H1 (cell line): Measurements from ENCODE around the gene GULP1. TPM values are rescaled to one million over a fixed set of nuclear protein-coding genes. Genes with fewer than 3 reads are reported as not detected.

Experiments
- CTCF ChIA-PET: fragments of 300-600 bp; sonication (Branson Sonifier 250); formaldehyde crosslinking; loops from one replicate; lab custom pipeline; 2021; ENCODE audit not compliant: partially characterized antibody; lab: Charles Lee
- POLR2A ChIA-PET: fragments of 300-600 bp; sonication (Branson Sonifier 250); formaldehyde crosslinking; loops from one replicate; lab custom pipeline; 2021; ENCODE audit warnings: inconsistent platforms; ENCODE audit not compliant: partially characterized antibody; lab: Charles Lee
- DNase-seq, 2 experiments: peaks; one replicate each; pipeline versions ENCODE4 v3.0.0 to v3.0.0-alpha.2; 2010 to 2022; ENCODE audit warnings: low spot score in 2 of 2, low read depth in 1 of 2, mixed read lengths in 1 of 2
- FAIRE-seq: peaks from 2 replicates; lab custom pipeline; 2011; peaks lifted over from hg19 to GRCh38; lab: Jason Lieb, UNC
- H2AFZ ChIP-seq: 2 replicates; pipeline ENCODE4 v1.8.1; 2012; ENCODE audit warnings: low read length, inconsistent platforms
- H2AK5ac ChIP-seq: 2 replicates; pipeline ENCODE4 v1.6.1; 2013; ENCODE audit warnings: low read depth, low read length
- H2BK120ac ChIP-seq: replicated peaks from 2 replicates; pipeline ENCODE3; 2013; ENCODE audit warnings: low read depth, low read length, inconsistent platforms
- H2BK12ac ChIP-seq: 2 replicates; pipeline ENCODE4 v1.6.1; 2013; ENCODE audit warnings: low read depth, low read length
- H2BK15ac ChIP-seq: 2 replicates; pipeline ENCODE4 v1.6.1; 2013; ENCODE audit warnings: low read length
- H2BK20ac ChIP-seq: 2 replicates; pipeline ENCODE4 v1.6.1; 2013; ENCODE audit warnings: low read length
- H2BK5ac ChIP-seq: 2 replicates; pipeline ENCODE4 v1.6.1; 2013; ENCODE audit warnings: low read depth, low read length
- H3K14ac ChIP-seq: 2 replicates; pipeline ENCODE4 v1.6.1; 2013; ENCODE audit warnings: inconsistent platforms; ENCODE audit not compliant: insufficient read length
- H3K18ac ChIP-seq: 2 replicates; pipeline ENCODE4 v1.6.1; 2013; ENCODE audit warnings: low read length; ENCODE audit errors: extremely low read depth
- H3K23ac ChIP-seq: 2 replicates; pipeline ENCODE4 v1.6.1; 2013; ENCODE audit warnings: inconsistent platforms; ENCODE audit not compliant: insufficient read length
- H3K23me2 ChIP-seq: 2 replicates; pipeline ENCODE4 v1.6.1; 2013; ENCODE audit warnings: low read depth, low read length
- H3K27ac ChIP-seq: 2 replicates; pipeline ENCODE4 v1.6.1; 2011; ENCODE audit warnings: low read depth, low read length, inconsistent platforms
- H3K27me3 ChIP-seq, 4 experiments: replicated peaks in 1 of 4; 1 replicate in 1 of 4; 2 replicates in 3 of 4; pipeline versions ENCODE4 v1.6.1 to v1.8.1; 2011 to 2013; ENCODE audit warnings: low read length in 3 of 4, mild to moderate bottlenecking in 3 of 4, inconsistent platforms in 2 of 4, mixed read lengths in 2 of 4, moderate library complexity in 1 of 4; ENCODE audit not compliant: control insufficient read depth in 3 of 4, insufficient read depth in 3 of 4; ENCODE audit errors: extremely low read depth in 1 of 4
- H3K36me3 ChIP-seq, 4 experiments: 2 replicates each; pipeline versions ENCODE4 v1.6.1 to v1.8.1; 2011 to 2013; ENCODE audit warnings: mild to moderate bottlenecking in 4 of 4, low read length in 3 of 4, moderate library complexity in 2 of 4, control low read depth in 1 of 4, inconsistent platforms in 1 of 4; ENCODE audit not compliant: insufficient read depth in 4 of 4, control insufficient read depth in 2 of 4
- H3K4ac ChIP-seq: replicated peaks from 2 replicates; pipeline ENCODE3; 2013; ENCODE audit warnings: low read length, low read depth, mixed read lengths, inconsistent platforms; ENCODE audit not compliant: insufficient read length
- H3K4me1 ChIP-seq, 4 experiments: replicated peaks in 1 of 4; 1 replicate in 1 of 4; 2 replicates in 3 of 4; pipeline versions ENCODE4 v1.6.1 to v1.8.1; 2011 to 2013; ENCODE audit warnings: low read length in 3 of 4, inconsistent platforms in 2 of 4, mixed read lengths in 1 of 4; ENCODE audit not compliant: insufficient read depth in 4 of 4, control insufficient read depth in 3 of 4
- H3K4me2 ChIP-seq, 2 experiments: 2 replicates each; pipeline versions ENCODE4 v1.6.1 to v1.8.1; 2011 to 2013; ENCODE audit warnings: low read depth in 2 of 2, low read length in 2 of 2, control low read depth in 1 of 2, inconsistent platforms in 1 of 2, mild to moderate bottlenecking in 1 of 2; ENCODE audit not compliant: insufficient read depth in 1 of 2
- H3K4me3 ChIP-seq, 4 experiments: fragments of 200-600, 300-600 bp in 1 of 4; sonication (generic), shearing (Covaris generic), sonication (Bioruptor Twin) in 1 of 4; 2 replicates each; pipeline versions ENCODE4 v1.5.1 to v1.8.1; 2011 to 2016; ENCODE audit warnings: low read length in 4 of 4, low read depth in 3 of 4, control low read depth in 2 of 4, inconsistent platforms in 2 of 4, mild to moderate bottlenecking in 2 of 4, mixed read lengths in 1 of 4, moderate library complexity in 1 of 4; ENCODE audit not compliant: insufficient read depth in 2 of 4; ENCODE audit errors: extremely low read depth in 1 of 4
- H3K56ac ChIP-seq: replicated peaks from 2 replicates; pipeline ENCODE3; 2013; ENCODE audit warnings: low read depth, mild to moderate bottlenecking, mixed read lengths, low read length, inconsistent platforms; ENCODE audit not compliant: insufficient read length
- H3K79me1 ChIP-seq: 2 replicates; pipeline ENCODE4 v1.6.1; 2013; ENCODE audit warnings: low read depth, low read length, control low read depth
- H3K79me2 ChIP-seq, 2 experiments: 2 replicates each; pipeline versions ENCODE4 v1.6.1 to v1.8.1; 2012 to 2013; ENCODE audit warnings: low read length in 2 of 2, mild to moderate bottlenecking in 2 of 2, inconsistent platforms in 1 of 2; ENCODE audit not compliant: insufficient read depth in 2 of 2, control insufficient read depth in 1 of 2
- H3K9ac ChIP-seq, 4 experiments: replicated peaks in 1 of 4; 1 replicate in 1 of 4; 2 replicates in 3 of 4; pipeline versions ENCODE4 v1.6.1 to v1.8.1; 2011 to 2013; ENCODE audit warnings: low read depth in 3 of 4, low read length in 3 of 4, control low read depth in 2 of 4, mild to moderate bottlenecking in 2 of 4, moderate library complexity in 2 of 4, inconsistent platforms in 1 of 4; ENCODE audit errors: extremely low read depth in 1 of 4
- H3K9me3 ChIP-seq, 2 experiments: 2 replicates each; pipeline versions ENCODE4 v1.6.1 to v1.8.1; 2012 to 2013; ENCODE audit warnings: mild to moderate bottlenecking in 2 of 2, moderate library complexity in 2 of 2, control low read depth in 1 of 2, inconsistent platforms in 1 of 2, low read depth in 1 of 2, low read length in 1 of 2, mixed read lengths in 1 of 2; ENCODE audit not compliant: insufficient read depth in 2 of 2
- H4K20me1 ChIP-seq, 2 experiments: replicated peaks in 1 of 2; 2 replicates each; pipeline versions ENCODE3 to v1.8.1; 2011 to 2013; ENCODE audit warnings: inconsistent platforms in 2 of 2, low read length in 2 of 2, mild to moderate bottlenecking in 1 of 2; ENCODE audit not compliant: insufficient read depth in 2 of 2, control insufficient read depth in 1 of 2
- H4K5ac ChIP-seq: 2 replicates; pipeline ENCODE4 v1.6.1; 2013; ENCODE audit warnings: low read length, low read depth, mixed read lengths, inconsistent platforms; ENCODE audit not compliant: insufficient read length
- H4K8ac ChIP-seq: 2 replicates; pipeline ENCODE4 v1.8.0; 2013; ENCODE audit warnings: mild to moderate bottlenecking, moderate library complexity, low read length, inconsistent platforms; ENCODE audit not compliant: insufficient read depth; ENCODE audit errors: extremely low read depth
- H4K91ac ChIP-seq: replicated peaks from 2 replicates; pipeline ENCODE3; 2013; ENCODE audit warnings: low read length, mixed read lengths, inconsistent platforms; ENCODE audit not compliant: insufficient read length
- CHD1 ChIP-seq: IDR thresholded peaks from 2 replicates; pipeline ENCODE4 v1.6.1; 2012; ENCODE audit warnings: low read depth, low read length, improper control_type of control experiment
- EZH2 ChIP-seq: fragments of 200-600 bp; sonication (generic); IDR thresholded peaks from 2 replicates; pipeline ENCODE4 v1.7.1; 2012; ENCODE audit warnings: low read depth, mild to moderate bottlenecking, moderate library complexity, low read length, inconsistent platforms; ENCODE audit not compliant: severe bottlenecking
- JUND ChIP-seq: IDR thresholded peaks from 2 replicates; pipeline ENCODE4 v1.6.1; 2011; ENCODE audit warnings: mild to moderate bottlenecking, improper control_type of control experiment, low read length
- KDM5A ChIP-seq: fragments of 200-600 bp; IDR thresholded peaks from 2 replicates; pipeline ENCODE4 v1.7.1; 2012; ENCODE audit warnings: mild to moderate bottlenecking, low read length, inconsistent platforms, mixed read lengths
- MAFK ChIP-seq: IDR thresholded peaks from 2 replicates; pipeline ENCODE4 v1.6.1; 2012; ENCODE audit warnings: low read depth, mild to moderate bottlenecking, improper control_type of control experiment, low read length
- PHF8 ChIP-seq: fragments of 200-600 bp; sonication (generic); conservative IDR thresholded peaks from 2 replicates; pipeline ENCODE4 v1.7.1; 2012; ENCODE audit warnings: low read depth, mild to moderate bottlenecking, inconsistent platforms, low read length, moderate library complexity
- SIRT6 ChIP-seq: IDR thresholded peaks from one replicate; pipeline ENCODE4 v1.7.1; 2012; ENCODE audit warnings: low read length, inconsistent platforms
- SP2 ChIP-seq: IDR thresholded peaks from 2 replicates; pipeline ENCODE4 v1.6.1; 2012; ENCODE audit warnings: mild to moderate bottlenecking, low read length, inconsistent platforms
- TCF12 ChIP-seq: IDR thresholded peaks from 2 replicates; pipeline ENCODE4 v1.6.1; 2011; ENCODE audit warnings: low read depth, mild to moderate bottlenecking, low read length
- WGBS, 2 experiments: shearing (Covaris generic) in 1 of 2; methylation state at CpG; one replicate each; pipeline versions ENCODE4 v1.1.6 to v1.1.7; 2013 to 2015; ENCODE audit warnings: low lambda C conversion rate in 2 of 2, mixed read lengths in 2 of 2, inconsistent platforms in 1 of 2, low coverage in 1 of 2, missing lambda C conversion rate in 1 of 2; ENCODE audit not compliant: insufficient replicate concordance in 2 of 2, insufficient coverage in 1 of 2, insufficient read length in 1 of 2; ENCODE audit errors: extremely low coverage in 1 of 2, missing lambda C conversion rate in 1 of 2; 5-methylcytosine and 5-hydroxymethylcytosine counted together
- polyA plus RNA-seq, 7 experiments: library from polyadenylated mRNA; depleted of rRNA in 3 of 7; stranded (reverse) in 5 of 7; unstranded in 2 of 7; fragments of >200 nt in 5 of 7; fragments of 200-250 nt in 2 of 7; gene quantifications; 1 replicate in 5 of 7; 2 replicates in 1 of 7; 4 replicates in 1 of 7; pipeline versions ENCODE4 v1.2.1 to v1.2.3, GENCODE V29; 2011 to 2013; ENCODE audit warnings: missing spikeins in 2 of 7, mixed read lengths in 2 of 7
- total RNA-seq: library from RNA; stranded (reverse); fragmentation: NEBNext Ultra II Directional; extraction: Animal tissue kit (Norgen Biotek cat#: 25700); gene quantifications from 2 replicates; pipeline ENCODE4 v1.2.1, GENCODE V29; 2021

The GULP1 gene
- total and polyA plus RNA-seq, 2 of the 8 experiments (the other 6 are each of a cell fraction or from before 2014, with no cell fraction given), result 69.7 to 139 TPM

DNA sequence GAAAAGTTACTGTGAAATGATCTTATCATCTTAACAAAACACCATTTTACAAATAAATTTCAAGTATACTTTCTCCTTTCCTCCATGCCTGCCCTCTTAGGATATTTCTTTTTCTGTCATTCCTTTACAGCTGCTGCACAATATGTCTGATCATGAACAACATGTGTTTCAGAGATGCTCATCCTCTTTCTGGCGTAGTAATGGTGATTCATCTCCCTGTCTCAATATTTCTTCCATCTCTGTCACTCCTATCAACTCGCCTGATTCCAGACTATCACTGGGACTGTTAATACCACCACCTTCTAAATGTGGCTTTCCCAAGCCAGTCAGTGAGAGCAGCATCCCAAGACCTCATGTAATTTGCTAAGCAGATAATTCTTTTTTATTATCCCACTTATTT is 290.5 kb downstream of the GULP1 start:
- Histone ChIP-seq H3K27ac (no peak overlapping the region), H3K27me3 (no peaks in the 10 kb centered on the region), H2BK20ac (no peak overlapping the region), H2BK12ac (no peak overlapping the region), H3K18ac (no peak overlapping the region), H3K23me2 (no peaks in the 10 kb centered on the region), H2BK15ac (no peak overlapping the region), H3K4me3 (no peak overlapping the region), H2BK5ac (no peak overlapping the region), H3K23ac (no peak overlapping the region), H4K8ac (no peak overlapping the region), H2BK120ac (no peak overlapping the region), H3K9ac (no peak overlapping the region), H2AFZ (no peak overlapping the region), H4K5ac (no peak overlapping the region), H2AK5ac (no peak overlapping the region), H3K36me3 (peaks cover 0 to 18% (median 7%) of the 10 kb centered on the region in 4 experiments; a peak in 4 of 8 replicates), H3K4me2 (no peak overlapping the region), H3K14ac (no peak overlapping the region), H3K56ac (no peak overlapping the region), H3K79me2 (no peaks in the 10 kb centered on the region), H4K20me1 (no peaks in the 10 kb centered on the region), H3K79me1 (no peaks in the 10 kb centered on the region), H4K91ac (no peak overlapping the region), H3K9me3 (0 out of 4 replicates have a peak, but pooled peaks cover 0 to 2% of the 10 kb centered on the region in 2 experiments), H3K4ac (no peak overlapping the region), H3K4me1 (no peaks in the 10 kb centered on the region)
- FAIRE-seq (no peak), DNase-seq (no peak)
- ChIA-PET CTCF (no interaction called here), POLR2A (no interaction called here)
- TF ChIP-seq JUND (no peak), CHD1 (no peak), SIRT6 (no peak), EZH2 (no peak), TCF12 (no peak), SP2 (no peak), KDM5A (no peak), PHF8 (no peak), MAFK (no peak)
- WGBS, 2 experiments, result 88% methylated on average over 2 of the region's 2 CpGs; no CpG with 5 or more reads in 1 of the 2 experiments
